AG04450 (cell line): ENCODE results near the gene RADIL. TPM values are rescaled to one million over a fixed set of nuclear protein-coding genes. Genes with fewer than 3 reads are reported as not detected.
"Not testable (repeated sequence)": the region's sequence is repeated elsewhere in the genome, so short reads cannot be mapped to it uniquely, and the experiment has no call there.

Source experiments
- CTCF ChIA-PET: fragments of 300-600, 350-600 bp; formaldehyde crosslinking; extraction: SDS; loops from one replicate; lab custom pipeline; 2022; ENCODE audit warnings: antibody characterized with exemption, inconsistent platforms; lab: Charles Lee
- POLR2A ChIA-PET: fragments of 350-600 bp; formaldehyde crosslinking; extraction: SDS; loops from one replicate; lab custom pipeline; 2021; ENCODE audit warnings: antibody characterized with exemption, inconsistent platforms; lab: Yijun Ruan, JAX
- DNase-seq: peaks from one replicate; pipeline ENCODE4 v3.0.0-alpha.2; 2011; ENCODE audit warnings: low read depth, low spot score
- H3K27ac ChIP-seq: one replicate; pipeline ENCODE4 v1.5.1; 2012; ENCODE audit warnings: low read depth, low read length, control low read depth
- H3K27me3 ChIP-seq: one replicate; pipeline ENCODE4 v1.6.0; 2012; ENCODE audit warnings: low read length; ENCODE audit not compliant: control insufficient read depth, insufficient read depth
- H3K4me3 ChIP-seq: 2 replicates; pipeline ENCODE4 v1.5.1; 2011; ENCODE audit warnings: mild to moderate bottlenecking, low read depth, low read length, control low read depth
- H3K9me3 ChIP-seq: 2 replicates; pipeline ENCODE4 v1.5.1; 2012; ENCODE audit warnings: low read length; ENCODE audit not compliant: control insufficient read depth, insufficient read depth
- CTCF ChIP-seq: IDR thresholded peaks from 2 replicates; pipeline ENCODE4 v1.5.1; 2011; ENCODE audit warnings: low read depth, low read length, control low read depth, inconsistent platforms
- polyA plus RNA-seq: library from polyadenylated mRNA; depleted of rRNA; stranded (reverse); fragments of >200 nt; gene quantifications from 2 replicates; pipeline ENCODE4 v1.2.3, GENCODE V29; 2011

Gene RADIL
- polyA plus RNA-seq, 1 experiment, result 0.07 TPM

- no peak for DNase-seq
- Histone ChIP-seq H3K27me3 (no peaks in the 10 kb centered on the region), H3K4me3 (no peak overlapping the region), H3K27ac (no peak overlapping the region), H3K9me3 (no peaks in the 10 kb centered on the region)
- TF ChIP-seq CTCF, result no peak
- CTCF ChIA-PET, result no interaction called here
- POLR2A ChIA-PET, result no interaction called here
Measured at GRCh38 chr7:4904346-4904745, 20.8 kb upstream of the RADIL start.

GRCh38 chr7:4895766-4896165 is 12.2 kb upstream of the RADIL start:
- TF ChIP-seq CTCF, result no peak
- no peak overlapping the region for H3K4me3 ChIP-seq
- H3K27me3 ChIP-seq, result no peaks in the 10 kb centered on the region
- no peak overlapping the region for H3K27ac ChIP-seq
- DNase-seq, result no peak
- H3K9me3 ChIP-seq, result no peaks in the 10 kb centered on the region
- ChIA-PET CTCF (no interaction called here), POLR2A (no interaction called here)

GRCh38 chr7:4894482-4894881 is 11.0 kb upstream of the RADIL start:
- H3K27me3 ChIP-seq, result no peaks in the 10 kb centered on the region
- no peak for DNase-seq
- H3K4me3 ChIP-seq, result no peak overlapping the region
- CTCF ChIA-PET, result no interaction called here
- no peaks in the 10 kb centered on the region for H3K9me3 ChIP-seq
- no peak for TF ChIP-seq CTCF
- POLR2A ChIA-PET, result no interaction called here
- no peak overlapping the region for H3K27ac ChIP-seq

GRCh38 chr7:4893929-4894475 is 10.5 kb upstream of the RADIL start:
- ChIA-PET CTCF (no interaction called here), POLR2A (no interaction called here)
- Histone ChIP-seq H3K27ac (no peak overlapping the region), H3K9me3 (no peaks in the 10 kb centered on the region), H3K4me3 (no peak overlapping the region), H3K27me3 (no peaks in the 10 kb centered on the region)
- DNase-seq, result no peak
- no peak for TF ChIP-seq CTCF

- H3K27me3 ChIP-seq, POLR2A ChIA-PET, H3K9me3 ChIP-seq, DNase-seq, H3K4me3 ChIP-seq, H3K27ac ChIP-seq: not testable (repeated sequence)
- CTCF ChIA-PET, result interaction anchor here (1.2 kb wide), 1 partner anchor 80 kb away, joined by 17 read pairs; no protein-coding TSS in a partner anchor
Measured at GRCh38 chr7:4893188-4893587, 9.7 kb upstream of the RADIL start.

- H3K27ac ChIP-seq, H3K27me3 ChIP-seq, DNase-seq, POLR2A ChIA-PET, H3K4me3 ChIP-seq, H3K9me3 ChIP-seq, CTCF ChIA-PET: not testable (repeated sequence)
Measured at GRCh38 chr7:4891522-4891921, 8.0 kb upstream of the RADIL start.
